SIG-M5 treated with dmso at 0.1 percent for 504 hours (cell line): ENCODE data around the gene AKAP17A.
A peak's percentile ranks its signal among the peaks of the same experiment; 100 is the strongest.
"Not testable (repeated sequence)": the region's sequence is repeated elsewhere in the genome, so short reads cannot be mapped to it uniquely, and the experiment has no call there.

ENCODE experiments used
- DNase-seq: peaks from one replicate; lab custom pipeline; 2025; ENCODE audit not compliant: unreplicated experiment; lab: John Stamatoyannopoulos, UW

The AKAP17A gene

GRCh38 chrX:1591102-1591862 is at the start of gene AKAP17A:
Gene AKAP17A (plus strand): TSS chrX:1591604. CDS start chrX:1593463, 1,859 bp downstream.
- DNase-seq, result peak; percentile 80

- DNase-seq, result no peak
Observed at GRCh38 chrX:1542994-1543725, 48.2 kb upstream of the AKAP17A start.

- DNase-seq, result no peak
Observed at GRCh38 chrX:1545776-1546408, 45.5 kb upstream of the AKAP17A start.

- no peak for DNase-seq
Observed at GRCh38 chrX:1546691-1547251, 44.6 kb upstream of the AKAP17A start.

- no peak for DNase-seq
Observed at GRCh38 chrX:1551959-1552546, 39.4 kb upstream of the AKAP17A start.

- DNase-seq, result no peak
Observed at GRCh38 chrX:1554469-1555210, 36.8 kb upstream of the AKAP17A start.

GRCh38 chrX:1555370-1555769 is 36.0 kb upstream of the AKAP17A start:
- DNase-seq, result no peak

- not testable (repeated sequence) for DNase-seq
Observed at GRCh38 chrX:1557442-1557841, 34.0 kb upstream of the AKAP17A start.

GRCh38 chrX:1558761-1559468 is 32.5 kb upstream of the AKAP17A start:
- DNase-seq, result no peak

- no peak for DNase-seq
Observed at GRCh38 chrX:1561164-1561563, 30.2 kb upstream of the AKAP17A start.

- DNase-seq, result not testable (repeated sequence)
Observed at GRCh38 chrX:1564077-1564476, 27.3 kb upstream of the AKAP17A start.

- no peak for DNase-seq
Observed at GRCh38 chrX:1564750-1565683, 26.4 kb upstream of the AKAP17A start.

- not testable (repeated sequence) for DNase-seq
Observed at GRCh38 chrX:1574181-1574580, 17.2 kb upstream of the AKAP17A start.

- DNase-seq, result no peak
Observed at GRCh38 chrX:1576201-1576992, 15.0 kb upstream of the AKAP17A start.

GRCh38 chrX:1577845-1578244 is 13.6 kb upstream of the AKAP17A start:
- no peak for DNase-seq

GRCh38 chrX:1578511-1579173 is 12.8 kb upstream of the AKAP17A start:
- DNase-seq, result no peak

GRCh38 chrX:1581132-1581531 is 10.3 kb upstream of the AKAP17A start:
- peak; percentile 64 for DNase-seq
